GM19328 (cell line): ENCODE data around the gene ZNF526.

Experiments used
- ATAC-seq: cut with Tn5 transposase; IDR thresholded peaks from one replicate; pipeline ENCODE4 v1.9.1; 2021; ENCODE audit warnings: mild to moderate bottlenecking, moderate library complexity; ENCODE audit not compliant: unreplicated experiment

ZNF526 gene

DNA sequence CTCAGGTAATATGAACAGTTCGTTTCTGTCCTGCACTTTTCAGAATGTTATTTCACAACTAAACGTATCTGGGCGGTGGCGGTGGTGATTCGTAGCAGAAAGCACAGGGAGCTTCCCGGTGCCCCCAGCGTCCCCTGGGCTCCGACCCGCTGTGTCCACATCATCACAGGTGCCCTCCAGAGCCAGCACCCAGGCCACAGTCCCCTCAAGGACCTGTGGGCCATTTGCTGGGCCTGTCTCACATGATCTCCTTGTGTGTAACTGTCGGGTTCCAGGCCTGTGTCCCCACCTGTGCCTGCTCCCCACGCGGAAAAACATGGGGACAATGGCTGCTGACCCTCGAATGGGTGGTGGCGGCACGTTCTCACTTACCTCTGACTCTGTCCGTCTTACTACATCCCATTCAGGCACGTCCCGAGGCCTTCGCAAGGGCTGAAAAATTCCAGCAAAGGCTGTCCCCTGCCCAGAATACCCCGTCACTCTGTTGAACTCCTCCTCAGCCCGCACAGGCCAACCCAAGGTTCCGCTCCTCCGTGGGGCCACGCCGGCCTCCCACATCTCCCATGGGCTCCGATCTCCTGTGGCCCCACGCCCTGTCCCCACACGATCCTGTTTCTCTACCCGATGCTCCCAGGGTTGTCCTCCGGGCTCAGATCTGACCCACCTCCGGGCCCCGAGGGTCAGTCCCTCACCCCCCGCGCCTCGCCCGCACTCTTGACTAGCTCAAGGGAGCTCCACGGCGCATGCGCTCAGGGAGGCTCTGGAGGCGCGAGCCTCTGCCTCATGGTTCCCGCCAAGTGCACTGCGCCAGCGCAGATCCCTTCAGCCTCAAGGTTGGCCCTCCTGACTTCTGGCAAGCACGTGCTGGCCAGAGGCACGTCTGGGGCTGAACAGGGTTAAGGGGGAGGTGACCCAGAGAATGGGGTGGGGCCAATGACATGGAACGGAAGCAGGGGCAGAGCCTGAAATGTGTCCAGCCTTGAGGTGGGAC lies 23.8 kb upstream of the ZNF526 start:
- ATAC-seq, result no peak

- ATAC-seq, result no peak
These were observed 22.7 kb upstream of the ZNF526 start for GRCh38 chr19:42197375-42197817.

DNA sequence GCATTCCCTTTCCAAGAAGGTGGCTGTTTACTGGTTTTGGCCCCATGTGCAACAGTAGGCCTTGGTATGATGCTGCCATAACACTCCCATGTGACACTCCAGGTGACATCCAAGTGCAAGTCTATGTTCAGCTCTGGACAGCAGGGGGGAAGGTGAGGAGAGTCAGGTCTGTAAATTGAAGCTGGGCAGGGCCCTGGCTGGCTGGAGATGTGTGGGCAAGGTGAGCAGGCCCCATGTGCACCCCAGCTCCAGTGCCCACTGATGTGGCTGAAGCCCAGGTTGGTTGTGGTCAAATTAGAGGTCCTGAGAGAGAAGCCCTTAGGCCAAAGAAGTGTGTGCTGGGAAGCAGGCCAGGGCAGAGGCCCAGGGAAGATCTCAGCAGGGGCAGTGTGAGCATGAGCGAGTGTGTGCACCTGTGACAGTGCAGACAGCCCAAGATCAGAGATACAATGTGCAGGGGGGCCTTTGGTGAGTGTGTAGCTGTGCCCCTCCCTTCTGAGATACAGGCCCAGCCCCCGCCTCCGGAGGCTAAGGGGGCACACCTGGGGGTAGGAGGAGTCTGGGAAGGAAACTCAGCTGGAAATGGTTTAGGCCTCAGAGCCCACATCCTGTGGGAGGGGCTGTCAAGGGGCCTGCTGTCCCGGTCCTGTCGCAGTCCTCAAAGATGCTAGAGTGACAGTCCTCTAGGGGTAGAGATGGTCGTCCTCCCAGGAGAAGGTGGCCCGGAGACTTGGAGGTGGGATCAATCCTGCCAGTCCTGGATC lies 21.3 kb upstream of the ZNF526 start:
- ATAC-seq, result peak; percentile 44

GRCh38 chr19:42199440-42200115 lies 20.5 kb upstream of the ZNF526 start:
- peak; percentile 39 for ATAC-seq

DNA sequence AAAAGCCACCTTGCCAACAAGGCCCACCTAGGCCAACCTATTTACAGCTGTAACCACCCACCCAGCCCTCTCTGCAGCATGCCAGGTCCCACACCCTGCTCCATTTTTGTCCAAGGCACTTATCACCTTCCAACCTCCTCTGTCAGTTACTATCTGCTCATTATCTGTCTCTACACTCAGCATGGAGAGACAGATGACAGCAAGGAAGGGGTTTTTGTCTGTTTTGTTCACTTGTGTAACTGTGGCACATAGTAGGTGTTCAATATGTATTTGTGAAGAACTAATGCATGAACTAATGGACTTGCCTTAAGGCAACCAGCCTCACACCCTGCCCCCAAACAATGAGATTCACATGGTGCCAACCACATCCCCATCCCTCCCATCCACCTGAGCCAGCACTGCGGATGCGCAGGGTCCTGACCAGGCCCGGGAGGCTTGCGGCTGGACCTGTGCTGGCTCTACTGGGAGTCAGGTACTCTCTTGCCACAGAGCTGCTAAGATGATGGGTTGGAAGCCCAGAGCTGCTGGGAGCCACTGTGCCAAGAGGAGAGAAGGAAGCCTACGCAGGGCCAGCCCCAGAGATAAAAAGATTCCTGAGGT lies 19.9 kb upstream of the ZNF526 start:
- ATAC-seq, result no peak

GRCh38 chr19:42201489-42202289 lies 18.4 kb upstream of the ZNF526 start:
- ATAC-seq, result no peak

DNA sequence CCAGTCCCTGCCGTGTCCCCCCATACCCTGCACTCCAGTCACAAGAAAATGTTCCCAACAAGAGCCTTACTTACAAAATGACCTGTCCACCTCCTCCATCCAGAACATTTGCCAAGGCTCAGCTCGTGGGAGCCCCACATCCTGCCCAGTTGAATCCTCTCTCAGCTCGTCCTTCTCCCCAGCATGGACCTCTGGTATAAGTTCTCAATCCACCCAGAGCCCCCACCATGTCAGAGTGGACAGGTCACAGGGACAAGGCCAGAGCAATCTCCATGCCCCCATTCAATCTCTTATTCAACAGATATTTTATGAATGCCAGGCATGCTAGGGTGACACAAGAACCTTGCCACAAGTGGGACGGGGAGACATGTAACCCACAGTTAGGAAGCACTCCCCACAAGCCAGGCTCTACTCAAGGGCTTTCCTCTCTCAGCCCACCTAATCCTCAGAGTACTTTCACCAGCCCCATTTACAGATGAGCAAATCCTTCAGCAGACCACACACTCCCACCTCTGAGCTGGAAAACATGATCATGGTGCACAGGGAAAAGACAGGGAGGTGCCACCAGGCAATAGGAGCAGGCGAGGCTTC lies 17.7 kb upstream of the ZNF526 start:
- ATAC-seq, result no peak

DNA sequence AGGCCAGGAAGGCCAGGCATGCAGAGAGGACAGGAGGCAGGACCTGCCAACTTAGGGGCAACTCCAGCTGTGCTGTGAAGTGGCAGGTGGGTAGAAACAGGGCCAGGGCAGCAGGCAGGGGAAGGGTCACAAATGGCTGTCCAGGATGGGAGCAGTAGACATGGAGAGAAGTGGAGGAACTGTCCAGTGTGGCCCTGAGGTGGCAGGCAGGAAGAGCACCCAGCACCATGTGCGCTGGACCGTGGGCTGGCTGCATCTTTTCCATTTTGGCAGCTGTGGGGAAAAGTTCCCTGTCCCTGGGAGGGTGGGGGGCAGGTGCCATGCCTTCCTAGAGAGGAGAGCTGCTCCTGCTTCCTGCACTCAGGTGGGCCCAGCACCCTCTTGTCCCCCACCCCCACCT lies 16.4 kb upstream of the ZNF526 start:
- ATAC-seq, result no peak

DNA sequence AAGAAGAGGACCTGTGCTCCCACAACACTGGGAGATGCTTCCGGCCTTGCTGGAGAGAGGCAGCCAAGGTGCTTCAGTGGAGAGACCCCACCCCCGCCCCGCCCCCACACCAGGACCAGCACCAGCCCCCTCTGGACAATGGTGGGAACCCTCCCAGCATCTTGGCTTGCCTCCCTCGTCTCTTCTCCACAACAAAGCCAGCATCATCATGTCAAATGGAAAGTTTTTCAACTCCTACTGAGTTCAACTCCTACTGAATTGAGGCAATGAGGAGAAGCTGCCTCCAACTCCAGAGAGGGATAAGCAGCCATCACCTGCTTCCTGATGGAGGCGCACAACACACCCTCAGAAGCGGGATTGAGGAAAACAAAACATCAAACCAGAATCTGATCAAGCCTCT lies 15.4 kb upstream of the ZNF526 start:
- ATAC-seq, result no peak

GRCh38 chr19:42206871-42207755 lies 13.0 kb upstream of the ZNF526 start:
- ATAC-seq, result no peak

DNA sequence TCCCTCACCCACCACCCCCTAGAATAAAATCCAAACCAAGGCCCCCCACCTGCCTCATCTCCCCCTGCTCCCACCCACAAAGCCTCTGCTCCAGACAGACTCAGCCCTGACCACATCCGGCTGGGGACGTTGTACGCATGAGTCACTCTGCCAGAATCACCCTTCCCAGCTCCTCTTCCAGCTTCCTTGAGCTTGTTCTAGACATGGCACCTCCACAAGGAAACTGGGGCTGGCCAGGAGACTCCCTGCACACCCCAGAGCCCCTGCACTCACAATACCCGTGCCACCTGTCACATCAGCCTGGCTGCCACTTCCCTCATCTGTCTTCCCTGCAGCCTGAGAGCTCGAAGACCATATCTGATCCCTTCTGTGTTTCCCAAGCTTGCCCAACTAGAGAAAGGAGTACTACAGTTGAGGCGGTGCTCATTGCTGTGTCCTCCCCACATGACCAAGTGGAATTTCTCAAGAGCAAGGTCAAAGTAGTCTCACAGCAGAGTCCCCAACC lies 12.3 kb upstream of the ZNF526 start:
- no peak for ATAC-seq

- ATAC-seq, result no peak
These were observed 11.5 kb upstream of the ZNF526 start for GRCh38 chr19:42208612-42209011.

GRCh38 chr19:42212886-42213285 lies 7.2 kb upstream of the ZNF526 start:
- ATAC-seq, result no peak

DNA sequence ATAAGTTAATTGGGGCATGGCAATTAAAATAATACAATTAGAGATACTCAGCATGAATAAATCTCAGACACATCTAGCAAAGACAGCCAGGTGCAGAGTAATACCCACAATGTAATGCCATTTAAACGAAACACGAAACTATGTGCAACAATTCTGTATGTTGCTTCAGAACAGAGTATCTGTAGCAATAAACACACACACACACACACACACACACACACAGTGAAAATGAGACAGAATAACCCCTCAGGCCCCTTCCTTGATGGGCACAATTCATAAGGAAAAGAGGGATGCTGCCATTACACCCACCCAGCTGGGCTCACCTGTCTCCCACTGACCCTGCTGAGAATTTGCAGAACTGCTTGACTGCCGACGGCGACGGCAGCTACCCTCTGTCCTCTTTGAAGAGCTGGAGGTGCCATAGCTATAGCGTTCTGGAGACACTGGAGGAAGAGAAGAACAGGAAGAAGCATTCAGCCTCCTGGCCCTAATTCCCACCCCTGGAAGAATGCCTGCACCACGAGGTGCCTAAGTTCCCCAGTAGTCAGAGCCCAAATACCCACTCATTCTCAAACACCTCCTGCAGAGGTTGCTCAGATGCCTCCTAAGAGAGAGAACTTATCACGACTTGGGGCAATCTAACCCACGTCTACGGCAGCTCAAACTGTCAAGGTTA lies 5.2 kb upstream of the ZNF526 start:
- no peak for ATAC-seq

DNA sequence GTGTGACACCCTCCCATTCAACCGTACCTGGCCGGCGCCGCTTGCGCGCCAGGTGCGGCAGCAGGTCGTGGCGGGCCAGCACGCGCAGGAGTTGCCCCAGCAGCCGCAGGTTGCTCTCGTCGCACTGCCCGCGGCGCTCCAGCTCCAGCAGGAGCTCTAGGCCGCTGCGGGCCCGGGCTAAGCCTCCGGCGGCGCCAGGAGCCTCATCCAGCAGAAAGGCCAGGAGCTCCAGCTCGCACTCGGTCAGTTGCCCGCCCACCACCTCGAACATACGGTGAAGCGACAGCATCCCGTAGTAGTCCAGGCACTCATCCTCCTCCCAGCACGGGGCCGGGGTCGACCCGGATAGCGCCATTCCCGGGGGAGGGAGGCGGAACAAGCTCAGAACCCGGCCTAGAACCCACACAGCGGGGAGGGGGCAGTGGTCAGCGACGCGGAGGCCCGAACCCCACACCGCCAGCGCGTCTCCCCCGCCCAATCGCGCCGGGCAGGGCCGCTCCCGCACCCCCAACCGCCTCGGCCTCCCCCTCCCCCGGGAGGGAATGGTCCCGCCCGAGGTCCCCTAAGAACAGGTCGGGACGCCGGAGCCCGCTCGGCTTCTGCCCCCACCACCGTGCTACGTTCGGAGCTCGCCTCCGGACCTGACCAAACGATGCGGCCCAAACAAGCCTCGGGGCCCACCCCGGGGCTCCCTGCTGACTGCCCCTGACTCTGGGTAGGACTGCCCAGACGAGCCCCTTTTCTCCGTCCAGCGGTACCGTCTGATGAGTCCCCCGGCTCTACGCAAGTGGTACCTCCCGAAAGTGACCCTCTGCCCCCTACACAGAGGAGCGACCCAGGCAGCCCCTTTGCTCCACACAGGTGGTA lies 3.2 kb upstream of the ZNF526 start:
- ATAC-seq, result peak; percentile 21

GRCh38 chr19:42217520-42218437 lies 2.3 kb upstream of the ZNF526 start, which contains the start of gene DEDD2:
Gene DEDD2, minus strand, starts transcription at chr19:42217677. Its CDS starts 670 bp downstream, at chr19:42217007.
- peak; percentile 57 for ATAC-seq
